ENCODE data around the gene PPIE. TPM values are rescaled to one million over a fixed set of nuclear protein-coding genes. Genes with fewer than 3 reads are reported as not detected.

Gene PPIE
- total RNA-seq, 1 experiment from 2014 or later, result 36.3 TPM

DNA sequence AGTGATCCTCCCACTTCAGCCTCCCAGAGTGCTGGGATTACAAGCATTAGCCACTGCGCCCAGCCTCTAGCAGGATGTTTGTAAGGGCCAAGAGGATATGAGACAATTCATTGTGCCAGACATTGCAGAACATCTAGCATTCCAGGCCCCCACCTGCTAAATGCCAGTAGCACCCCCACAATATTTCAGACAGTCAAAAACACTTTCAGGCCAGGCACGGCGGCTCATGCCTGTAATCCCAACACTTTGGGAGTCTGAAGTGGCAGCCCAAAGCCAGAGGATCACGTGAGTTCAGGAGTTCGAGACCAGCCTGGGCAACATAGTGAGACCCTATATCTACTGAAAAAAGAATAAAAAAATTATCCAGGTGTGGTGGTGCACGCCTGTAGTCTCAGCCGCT lies 12.9 kb downstream of the PPIE start:
- H3K4me3 Mint-ChIP-seq, result no peak overlapping the region
- DNase-seq, result peak; percentile 4
- H4K8ac ChIP-seq (replicated peaks; ENCODE audit: insufficient read length, low read depth, low read length), result no peak overlapping the region
- H3K18ac ChIP-seq (ENCODE audit: insufficient read length, low read depth, low read length), result no peak overlapping the region
- no peak overlapping the region for H3K56ac ChIP-seq (ENCODE audit: insufficient read length, low read depth, low read length)
- no peak overlapping the region for H3K23ac ChIP-seq (ENCODE audit: insufficient read length, low read depth, low read length)
- H4K91ac ChIP-seq (ENCODE audit: insufficient read length, low read depth, low read length), result no peak overlapping the region
- no peak overlapping the region for H2BK20ac ChIP-seq (ENCODE audit: low read depth, low read length, poor library complexity, severe bottlenecking)
- no peak overlapping the region for H3K9ac ChIP-seq (ENCODE audit: extremely low read depth, insufficient read length, low read length)
- H4K20me1 ChIP-seq (ENCODE audit: control insufficient read depth, insufficient read depth, insufficient read length), result no peaks in the 10 kb centered on the region
- H2BK5ac ChIP-seq (ENCODE audit: insufficient read length, low read length), result no peak overlapping the region
- no peaks in the 10 kb centered on the region for H3K27me3 ChIP-seq (ENCODE audit: insufficient read depth, low read length)
- H2BK15ac ChIP-seq (ENCODE audit: low read depth, low read length), result no peak overlapping the region
- no peaks in the 10 kb centered on the region for H3K79me2 ChIP-seq (ENCODE audit: insufficient read depth, low read length)
- H3K14ac ChIP-seq (ENCODE audit: insufficient read depth, low read length), result no peak overlapping the region
- no peak overlapping the region for H2BK120ac ChIP-seq (ENCODE audit: low read depth, low read length, poor library complexity, severe bottlenecking)
- H3K4me2 ChIP-seq (ENCODE audit: insufficient read depth, insufficient read length, low read length), result no peak overlapping the region
- no peak overlapping the region for H3K27ac ChIP-seq (ENCODE audit: insufficient read length, low read depth, low read length)
- H3K79me1 ChIP-seq (ENCODE audit: insufficient read depth, low read depth, low read length, poor library complexity, severe bottlenecking), result no peaks in the 10 kb centered on the region
- no peaks in the 10 kb centered on the region for H3K27me3 Mint-ChIP-seq (ENCODE audit: low read depth)
- WGBS (ENCODE audit: extremely low coverage, insufficient read length, low lambda C conversion rate), result no CpG with 5 or more reads among the region's 7 CpGs
- no peak overlapping the region for H3K4ac ChIP-seq (ENCODE audit: low read depth, low read length)
- no peaks in the 10 kb centered on the region for H3K4me1 Mint-ChIP-seq
- H2AFZ ChIP-seq (ENCODE audit: low read length), result no peak overlapping the region
- H3K23me2 ChIP-seq (ENCODE audit: insufficient read length, low read depth, low read length, poor library complexity, severe bottlenecking), result no peaks in the 10 kb centered on the region
- H3K36me3 Mint-ChIP-seq (ENCODE audit: insufficient read depth in 1 of 3, low read depth in 3 of 3), result peaks cover 25 to 89% (median 63%) of the 10 kb centered on the region in 3 experiments; a peak in 6 of 7 replicates
- H3K9me3 Mint-ChIP-seq, result no peaks in the 10 kb centered on the region
- H4K5ac ChIP-seq (ENCODE audit: insufficient read length, low read depth, low read length), result no peak overlapping the region
- TF ChIP-seq, protein P1, sequence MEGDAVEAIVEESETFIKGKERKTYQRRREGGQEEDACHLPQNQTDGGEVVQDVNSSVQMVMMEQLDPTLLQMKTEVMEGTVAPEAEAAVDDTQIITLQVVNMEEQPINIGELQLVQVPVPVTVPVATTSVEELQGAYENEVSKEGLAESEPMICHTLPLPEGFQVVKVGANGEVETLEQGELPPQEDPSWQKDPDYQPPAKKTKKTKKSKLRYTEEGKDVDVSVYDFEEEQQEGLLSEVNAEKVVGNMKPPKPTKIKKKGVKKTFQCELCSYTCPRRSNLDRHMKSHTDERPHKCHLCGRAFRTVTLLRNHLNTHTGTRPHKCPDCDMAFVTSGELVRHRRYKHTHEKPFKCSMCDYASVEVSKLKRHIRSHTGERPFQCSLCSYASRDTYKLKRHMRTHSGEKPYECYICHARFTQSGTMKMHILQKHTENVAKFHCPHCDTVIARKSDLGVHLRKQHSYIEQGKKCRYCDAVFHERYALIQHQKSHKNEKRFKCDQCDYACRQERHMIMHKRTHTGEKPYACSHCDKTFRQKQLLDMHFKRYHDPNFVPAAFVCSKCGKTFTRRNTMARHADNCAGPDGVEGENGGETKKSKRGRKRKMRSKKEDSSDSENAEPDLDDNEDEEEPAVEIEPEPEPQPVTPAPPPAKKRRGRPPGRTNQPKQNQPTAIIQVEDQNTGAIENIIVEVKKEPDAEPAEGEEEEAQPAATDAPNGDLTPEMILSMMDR (conservative IDR thresholded peaks at IDR 0.05), result no peak
- H3K4me1 ChIP-seq (ENCODE audit: insufficient read depth, low read length), result no peaks in the 10 kb centered on the region
- H2AK5ac ChIP-seq (ENCODE audit: insufficient read length, low read length), result no peak overlapping the region
- H3T11ph ChIP-seq (ENCODE audit: low read length), result no peak overlapping the region
- no peak overlapping the region for H2BK12ac ChIP-seq (ENCODE audit: insufficient read length, low read depth, low read length)
- H3K27ac Mint-ChIP-seq, result peak overlapping the region in 1 of 3 experiments; percentile 59; a peak in 1 of 7 replicates
- H3K9me3 ChIP-seq (ENCODE audit: control insufficient read depth, low read depth, low read length), result no peaks in the 10 kb centered on the region
